Parathyroid adenoma (tissue), 2 donors: ENCODE results near the gene LPP.

ENCODE experiments used
- H2AFZ ChIP-seq: fragments of 300-600 bp; sonication (generic); one replicate; pipeline ENCODE4 v1.7.0; 2017; ENCODE audit warnings: antibody characterized with exemption, mild to moderate bottlenecking
- H3K27ac ChIP-seq: fragments of 300-600 bp; sonication (generic); one replicate; pipeline ENCODE4 v1.7.0; 2017
- H3K27me3 ChIP-seq: fragments of 300-600 bp; sonication (generic); one replicate; pipeline ENCODE4 v1.7.0; 2017; ENCODE audit warnings: low read length; ENCODE audit not compliant: control insufficient read depth, insufficient read depth
- H3K36me3 ChIP-seq: fragments of 300-600 bp; sonication (generic); one replicate; pipeline ENCODE4 v1.7.0; 2017; ENCODE audit warnings: low read length; ENCODE audit not compliant: control insufficient read depth, insufficient read depth
- H3K4me1 ChIP-seq: fragments of 300-600 bp; sonication (generic); one replicate; pipeline ENCODE4 v1.7.0; 2017; ENCODE audit warnings: control low read depth
- H3K4me2 ChIP-seq: fragments of 300-600 bp; sonication (generic); one replicate; pipeline ENCODE4 v1.7.0; 2017; ENCODE audit warnings: low read length
- H3K4me3 ChIP-seq: fragments of 300-600 bp; sonication (generic); one replicate; pipeline ENCODE4 v1.7.0; 2017; ENCODE audit warnings: low read depth, low read length
- H3K79me2 ChIP-seq: fragments of 300-600 bp; sonication (generic); one replicate; pipeline ENCODE4 v1.7.0; 2017; ENCODE audit warnings: control low read depth
- H3K9ac ChIP-seq: fragments of 300-600 bp; sonication (generic); one replicate; pipeline ENCODE4 v1.7.0; 2017; ENCODE audit warnings: mild to moderate bottlenecking
- H3K9me3 ChIP-seq: fragments of 300-600 bp; sonication (generic); one replicate; pipeline ENCODE4 v1.7.0; 2017; ENCODE audit warnings: low read length; ENCODE audit not compliant: control insufficient read depth
- CTCF ChIP-seq: fragments of 300-600 bp; sonication (generic); IDR thresholded peaks from one replicate; pipeline ENCODE4 v1.7.0; 2017; ENCODE audit warnings: antibody characterized with exemption, mild to moderate bottlenecking
- donor health status: primary hyperparathyroidism.

LPP gene

GRCh38 chr3:188164248-188164687 is 10.3 kb downstream of the LPP start:
- H3K27me3 ChIP-seq = no peaks in the 10 kb centered on the region
- H3K9me3 ChIP-seq = no peaks in the 10 kb centered on the region
- H3K36me3 ChIP-seq = no peaks in the 10 kb centered on the region
- no peak overlapping the region for H3K27ac ChIP-seq
- H3K4me2 ChIP-seq = peak overlapping the region; percentile 45
- TF ChIP-seq CTCF = no peak
- peaks cover 19% of the 10 kb centered on the region for H3K79me2 ChIP-seq
- H3K9ac ChIP-seq = no peak overlapping the region
- H2AFZ ChIP-seq = no peak overlapping the region
- peaks cover 6% of the 10 kb centered on the region for H3K4me1 ChIP-seq
- no peak overlapping the region for H3K4me3 ChIP-seq

GRCh38 chr3:188165596-188165995 is 11.6 kb downstream of the LPP start:
- Histone ChIP-seq H3K9me3 (no peaks in the 10 kb centered on the region), H3K36me3 (no peaks in the 10 kb centered on the region), H3K79me2 (peaks cover 25% of the 10 kb centered on the region), H3K27ac (no peak overlapping the region), H3K9ac (no peak overlapping the region), H2AFZ (no peak overlapping the region), H3K4me1 (peaks cover 6% of the 10 kb centered on the region), H3K4me3 (no peak overlapping the region), H3K27me3 (no peaks in the 10 kb centered on the region), H3K4me2 (no peak overlapping the region)
- TF ChIP-seq CTCF = no peak

- no peak overlapping the region for H3K27ac ChIP-seq
- no peak for TF ChIP-seq CTCF
- no peaks in the 10 kb centered on the region for H3K9me3 ChIP-seq
- no peak overlapping the region for H3K4me2 ChIP-seq
- peaks cover 25% of the 10 kb centered on the region for H3K79me2 ChIP-seq
- H3K36me3 ChIP-seq = no peaks in the 10 kb centered on the region
- H3K4me1 ChIP-seq = peaks cover 10% of the 10 kb centered on the region
- H2AFZ ChIP-seq = no peak overlapping the region
- H3K4me3 ChIP-seq = no peak overlapping the region
- H3K9ac ChIP-seq = no peak overlapping the region
- no peaks in the 10 kb centered on the region for H3K27me3 ChIP-seq
Observed at GRCh38 chr3:188166441-188166840, 12.5 kb downstream of the LPP start.

GRCh38 chr3:188168186-188168585 is 14.2 kb downstream of the LPP start:
- peaks cover 15% of the 10 kb centered on the region for H3K4me1 ChIP-seq
- no peaks in the 10 kb centered on the region for H3K36me3 ChIP-seq
- H3K9me3 ChIP-seq = no peaks in the 10 kb centered on the region
- H3K4me2 ChIP-seq = no peak overlapping the region
- TF ChIP-seq CTCF = no peak
- peaks cover 21% of the 10 kb centered on the region for H3K79me2 ChIP-seq
- H3K27ac ChIP-seq = no peak overlapping the region
- no peak overlapping the region for H3K9ac ChIP-seq
- no peaks in the 10 kb centered on the region for H3K27me3 ChIP-seq
- H2AFZ ChIP-seq = no peak overlapping the region
- H3K4me3 ChIP-seq = no peak overlapping the region

GRCh38 chr3:188168648-188169047 is 14.7 kb downstream of the LPP start:
- Histone ChIP-seq H3K4me2 (no peak overlapping the region), H2AFZ (no peak overlapping the region), H3K4me1 (peaks cover 15% of the 10 kb centered on the region), H3K36me3 (no peaks in the 10 kb centered on the region), H3K27ac (no peak overlapping the region), H3K79me2 (peaks cover 21% of the 10 kb centered on the region), H3K27me3 (no peaks in the 10 kb centered on the region), H3K4me3 (no peak overlapping the region), H3K9ac (no peak overlapping the region), H3K9me3 (no peaks in the 10 kb centered on the region)
- no peak for TF ChIP-seq CTCF
